Medulla oblongata (tissue), 1 donor: ENCODE results near the gene CYBRD1.

ENCODE experiments used
- DNase-seq: peaks from one replicate; pipeline ENCODE4 v3.0.0-alpha.2; 2015; ENCODE audit errors: extremely low spot score

CYBRD1 gene

GRCh38 chr2:171553858-171554257 lies 31.6 kb downstream of the CYBRD1 start:
- peak; percentile 83 for DNase-seq

DNA sequence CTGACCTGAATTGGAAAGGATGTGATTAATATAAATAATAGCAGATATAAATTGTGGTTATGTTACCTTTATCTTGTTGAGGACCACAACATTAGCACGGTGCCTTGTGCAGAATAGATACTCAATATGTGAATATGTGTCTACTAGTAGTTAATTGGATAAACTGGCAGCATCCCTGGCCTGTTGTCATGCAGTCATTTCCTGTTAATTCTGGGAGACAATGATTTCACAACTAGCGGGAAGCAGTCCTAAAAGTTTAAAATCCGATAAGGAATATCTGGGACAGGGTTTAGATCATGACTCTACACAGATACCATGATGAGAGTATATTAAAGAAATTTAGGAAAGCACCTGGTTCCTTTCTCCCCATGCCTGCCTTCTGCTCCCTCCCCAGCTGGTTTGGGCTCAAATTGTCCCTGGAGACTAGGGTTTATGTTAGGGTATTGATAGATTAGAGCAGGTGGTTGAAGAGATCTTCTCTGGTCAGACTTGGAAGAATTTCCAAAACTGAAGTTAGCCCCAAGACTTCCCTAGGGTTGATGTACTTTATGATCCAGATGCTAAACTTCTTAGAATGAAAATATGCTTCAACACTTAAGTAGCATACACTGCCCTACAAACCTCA lies 32.8 kb downstream of the CYBRD1 start:
- DNase-seq: no peak

GRCh38 chr2:171557363-171557762 lies 35.1 kb downstream of the CYBRD1 start:
- DNase-seq: no peak

DNA sequence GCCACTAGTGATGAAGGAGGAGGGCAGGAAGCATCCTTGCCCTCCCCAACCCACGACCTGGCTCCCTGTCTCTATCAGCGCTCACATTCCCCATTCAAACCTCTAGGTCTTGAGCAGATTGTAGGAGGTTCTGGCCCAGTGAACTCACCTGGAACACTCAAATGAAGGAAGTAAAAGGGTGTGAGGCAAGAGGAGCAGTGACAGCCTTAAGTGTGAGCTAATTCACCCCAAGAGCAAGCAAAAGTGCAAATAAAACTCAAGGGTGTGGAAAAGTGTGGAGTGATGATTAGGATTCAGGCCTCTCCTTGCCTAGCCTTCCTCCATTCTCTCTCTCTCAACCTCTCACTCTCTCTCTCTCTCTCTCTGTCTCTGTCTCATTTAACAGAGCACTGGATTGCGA lies 41.0 kb downstream of the CYBRD1 start:
- no peak for DNase-seq

DNA sequence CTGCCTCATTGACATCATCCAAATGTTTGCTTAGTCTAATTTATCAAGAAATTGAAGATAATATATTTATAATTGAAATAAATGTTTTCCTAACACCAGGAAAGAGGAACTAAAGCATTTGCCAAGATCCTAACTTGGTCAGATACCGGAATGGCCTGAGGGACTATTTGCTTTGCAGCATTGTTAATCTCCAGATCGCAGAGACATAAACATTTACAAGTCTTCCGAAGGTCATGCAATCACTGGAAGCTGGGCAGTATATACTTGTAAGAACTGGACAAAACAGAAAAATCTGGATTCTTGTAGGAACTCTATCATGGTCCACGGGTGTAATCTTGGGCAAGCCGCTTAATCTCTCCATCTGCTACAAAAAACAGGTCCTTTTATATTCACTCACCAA lies 42.2 kb downstream of the CYBRD1 start:
- no peak for DNase-seq

- DNase-seq: no peak
Observed at GRCh38 chr2:171566057-171566456, 43.8 kb downstream of the CYBRD1 start.

DNA sequence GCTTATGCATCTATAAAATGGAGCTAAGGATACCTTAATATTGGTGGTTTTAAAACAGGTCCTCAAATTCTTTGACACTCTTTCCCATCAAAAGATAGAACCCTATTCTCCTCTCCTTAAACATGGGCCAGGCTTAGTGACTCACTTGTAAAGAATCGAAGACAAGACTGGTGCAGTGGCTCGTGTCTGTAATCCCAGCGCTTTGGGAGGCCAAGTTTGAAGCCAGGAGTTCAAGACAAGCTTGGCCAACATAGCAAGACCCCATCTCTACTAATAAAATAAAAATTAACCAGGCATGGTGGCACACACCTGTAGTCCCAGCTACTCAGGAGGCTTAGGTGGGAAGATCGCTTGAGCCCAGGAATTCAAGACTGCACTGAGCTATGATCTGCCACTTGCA lies 44.5 kb downstream of the CYBRD1 start:
- no peak for DNase-seq

- no peak for DNase-seq
Observed at GRCh38 chr2:171568089-171568488, 45.8 kb downstream of the CYBRD1 start.

DNA sequence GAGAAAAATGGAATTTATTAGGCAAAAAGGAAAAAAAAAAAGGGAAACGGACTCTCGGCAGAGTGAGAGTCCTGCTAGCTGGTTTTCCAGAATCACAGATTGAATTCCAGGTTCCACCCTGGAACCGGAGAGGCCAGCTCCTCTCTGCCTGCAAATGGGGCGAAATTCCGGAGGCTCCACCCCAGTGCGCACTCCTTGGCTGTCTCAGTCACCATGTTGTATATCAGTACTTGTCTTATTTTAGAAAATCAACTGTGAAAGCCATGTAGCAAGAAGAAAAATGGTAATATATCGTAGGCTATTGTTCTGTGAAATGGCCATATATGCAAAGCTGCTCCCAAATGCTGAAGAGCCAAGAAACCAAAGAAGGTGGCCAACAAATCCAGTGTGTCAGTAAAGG lies 49.4 kb downstream of the CYBRD1 start:
- no peak for DNase-seq

DNA sequence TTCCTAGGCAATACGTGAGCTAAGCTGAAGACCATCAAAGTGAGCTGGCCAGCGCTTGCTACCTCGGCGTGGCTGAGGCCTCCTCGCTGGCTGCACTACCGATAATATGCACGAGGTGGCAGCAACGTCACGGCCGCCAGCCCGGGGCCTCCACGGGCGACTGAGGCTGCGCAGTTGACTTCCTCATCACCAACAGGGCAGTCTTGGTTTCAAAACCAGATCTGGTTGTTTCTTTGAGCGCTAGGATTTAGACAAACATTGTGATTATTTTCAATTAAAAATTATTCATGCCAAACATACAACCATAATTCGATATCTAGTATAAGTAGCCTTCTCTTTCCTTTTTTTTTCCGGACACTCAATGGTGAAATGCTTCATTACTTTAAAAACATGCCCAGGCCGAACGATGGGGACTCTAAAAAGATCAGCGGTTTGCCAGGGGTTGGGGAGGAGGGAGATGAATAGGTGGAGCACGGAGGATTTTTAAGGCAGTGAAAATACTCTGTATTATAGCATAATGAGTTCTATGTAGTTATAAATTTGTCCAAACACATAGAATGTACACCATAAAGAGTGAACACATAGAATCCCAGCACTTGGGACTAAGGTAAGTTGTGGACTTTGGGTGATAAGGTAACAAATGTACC lies 52.0 kb downstream of the CYBRD1 start:
- DNase-seq: peak; percentile 79

DNA sequence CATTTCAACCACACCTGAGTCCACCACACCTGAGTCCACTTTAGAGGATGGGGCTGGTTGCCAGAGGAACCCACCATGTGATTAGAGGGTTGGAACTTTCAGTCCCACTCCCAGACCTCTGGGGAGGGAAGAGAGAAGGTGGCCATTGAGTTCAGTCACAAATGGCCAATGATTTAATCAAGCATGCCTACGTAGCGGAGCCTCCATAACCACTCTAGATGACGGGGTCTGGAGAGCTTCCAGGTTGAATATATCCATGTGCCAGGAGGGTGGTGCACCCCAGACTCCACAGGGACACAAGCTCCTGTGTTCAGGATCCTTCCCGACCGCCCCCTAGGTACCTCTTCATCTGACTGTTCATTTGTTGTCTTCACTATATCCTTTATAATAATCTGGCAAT lies 53.3 kb downstream of the CYBRD1 start:
- no peak for DNase-seq

- no peak for DNase-seq
Observed at GRCh38 chr2:171578127-171578803, 56.0 kb downstream of the CYBRD1 start.

DNA sequence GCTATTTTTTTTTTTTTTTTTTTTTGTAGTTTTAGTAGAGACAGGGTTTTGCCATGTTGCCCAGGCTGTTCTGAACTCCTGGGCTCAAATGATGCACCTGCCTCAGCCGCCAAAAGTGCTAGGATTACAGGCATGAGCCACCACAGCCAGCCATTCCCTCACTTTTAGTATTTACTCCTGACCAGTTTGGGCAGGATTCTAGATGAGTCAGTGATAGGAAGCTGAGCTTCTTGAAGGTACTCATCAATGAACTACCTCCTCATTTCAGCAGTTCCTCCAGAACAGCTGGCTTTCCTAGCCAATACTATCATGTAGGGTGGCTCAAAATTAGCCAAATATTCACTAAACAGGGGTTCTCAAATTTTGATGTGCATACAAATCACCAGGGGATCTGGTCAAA lies 57.2 kb downstream of the CYBRD1 start:
- no peak for DNase-seq

DNA sequence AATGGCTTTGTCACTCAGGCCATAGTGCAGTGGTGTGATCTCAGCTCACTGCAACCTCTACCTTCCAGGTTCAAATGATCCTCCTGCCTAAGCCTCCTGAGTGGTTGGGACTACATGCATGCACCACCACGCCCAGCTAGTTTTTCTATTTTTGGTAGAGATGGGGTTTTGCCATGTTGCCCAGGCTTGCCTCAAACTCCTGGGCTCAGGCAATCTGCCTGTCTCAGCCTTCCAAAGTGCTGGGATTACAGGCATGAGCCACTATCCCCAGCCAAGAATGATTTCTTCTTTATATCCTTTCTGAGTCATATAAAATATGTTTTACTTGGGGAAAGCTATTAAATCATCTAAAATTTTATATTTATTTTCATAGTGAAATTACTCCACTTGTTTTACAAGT lies 61.3 kb downstream of the CYBRD1 start:
- no peak for DNase-seq

DNA sequence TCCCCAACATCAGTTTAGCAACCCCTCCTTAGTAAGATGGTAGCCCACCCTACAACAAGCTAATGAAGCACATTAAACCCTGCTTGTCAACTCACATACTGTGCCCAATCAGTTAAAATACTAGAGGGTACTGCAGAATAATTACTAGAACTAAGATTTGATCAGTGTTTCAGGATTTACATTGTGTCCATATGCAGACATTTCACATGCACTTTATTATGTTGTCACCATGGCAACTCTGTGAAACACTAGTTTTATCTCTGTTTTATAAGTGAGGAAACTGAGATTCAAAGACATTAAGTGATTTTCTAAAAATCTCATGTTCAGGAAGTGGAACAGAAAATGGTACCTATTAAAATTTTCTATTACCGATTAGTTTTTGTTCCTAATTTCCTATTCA lies 61.7 kb downstream of the CYBRD1 start:
- no peak for DNase-seq

- DNase-seq: no peak
Observed at GRCh38 chr2:171587132-171587531, 64.9 kb downstream of the CYBRD1 start.

GRCh38 chr2:171587567-171587966 lies 65.3 kb downstream of the CYBRD1 start:
- no peak for DNase-seq

- DNase-seq: no peak
Observed at GRCh38 chr2:171590116-171590515, 67.8 kb downstream of the CYBRD1 start.

DNA sequence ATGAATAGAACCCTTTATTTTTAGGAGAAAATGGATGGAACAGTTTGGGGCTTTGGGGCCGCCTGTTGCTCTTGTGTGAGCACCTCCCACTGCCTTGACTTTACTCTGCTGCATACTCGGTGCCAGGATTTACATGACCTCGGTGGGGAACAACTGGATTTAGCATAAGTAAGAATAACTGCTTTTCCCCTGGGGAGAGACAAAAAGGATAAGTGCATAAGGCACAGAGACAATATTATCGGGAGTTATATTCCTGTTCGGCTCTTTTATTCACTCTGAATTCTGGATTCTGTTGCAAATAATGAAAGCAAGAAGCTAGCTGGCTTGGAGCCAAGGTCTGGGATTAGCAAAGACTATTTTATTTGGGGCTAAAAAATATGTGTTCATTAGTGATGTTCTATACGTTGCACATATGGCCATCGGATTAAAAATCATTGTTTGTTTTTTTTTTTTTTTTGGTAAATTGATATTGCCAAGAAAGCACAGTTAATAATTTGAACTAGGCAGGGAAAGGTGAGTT lies 69.8 kb downstream of the CYBRD1 start:
- no peak for DNase-seq

- no peak for DNase-seq
Observed at GRCh38 chr2:171595456-171595855, 73.2 kb downstream of the CYBRD1 start.

DNA sequence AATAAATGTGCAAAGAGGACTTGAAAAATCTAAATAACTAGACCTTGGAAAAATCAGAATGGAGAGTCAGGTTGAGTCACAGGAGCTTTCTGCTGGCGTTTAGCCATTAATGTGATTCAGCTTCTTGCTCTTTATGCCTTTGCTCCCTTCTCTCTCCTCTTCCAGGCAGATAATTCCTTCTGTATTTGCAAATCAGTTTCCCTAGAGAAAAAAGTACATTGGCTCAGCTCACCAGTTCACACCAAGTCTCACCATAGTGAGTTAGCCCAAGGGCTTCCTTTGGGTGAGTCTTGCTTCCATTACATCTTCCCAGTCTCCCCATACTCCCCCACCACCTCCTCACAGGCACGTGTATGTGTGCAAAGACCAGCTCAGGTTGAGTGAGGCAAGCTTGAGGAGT lies 73.6 kb downstream of the CYBRD1 start:
- no peak for DNase-seq

DNA sequence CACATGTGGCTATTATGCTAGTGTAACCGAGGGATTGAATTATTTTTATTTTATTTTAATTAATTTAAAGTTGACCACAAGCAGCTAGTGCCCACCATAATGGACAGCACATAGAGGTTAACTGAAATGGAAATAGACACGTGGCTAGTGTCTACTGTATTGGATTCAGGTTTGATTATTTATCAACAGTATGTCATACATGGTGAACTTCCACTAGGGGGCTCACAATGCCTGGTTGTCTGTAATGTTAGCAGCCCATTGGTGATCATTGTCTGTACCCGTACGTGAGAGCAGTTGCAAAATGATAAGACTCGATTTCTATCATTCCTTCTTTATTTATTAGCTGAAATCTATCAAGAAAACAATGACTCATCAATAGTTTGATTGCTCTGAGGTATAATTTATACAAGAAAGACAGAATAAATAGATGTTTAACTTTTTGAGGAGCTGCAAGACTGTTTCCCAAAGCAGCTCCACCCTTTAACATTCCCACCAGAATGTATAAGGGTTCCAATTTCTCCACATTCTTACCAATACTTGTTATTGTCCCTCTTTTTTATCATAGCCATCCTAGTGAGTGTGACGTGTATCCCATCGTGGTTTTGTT lies 76.5 kb downstream of the CYBRD1 start:
- DNase-seq: peak; percentile 85

- DNase-seq: no peak
Observed at GRCh38 chr2:171600126-171600525, 77.9 kb downstream of the CYBRD1 start.
